Measurements from ENCODE around the gene TTYH2.

Gene TTYH2

DNA sequence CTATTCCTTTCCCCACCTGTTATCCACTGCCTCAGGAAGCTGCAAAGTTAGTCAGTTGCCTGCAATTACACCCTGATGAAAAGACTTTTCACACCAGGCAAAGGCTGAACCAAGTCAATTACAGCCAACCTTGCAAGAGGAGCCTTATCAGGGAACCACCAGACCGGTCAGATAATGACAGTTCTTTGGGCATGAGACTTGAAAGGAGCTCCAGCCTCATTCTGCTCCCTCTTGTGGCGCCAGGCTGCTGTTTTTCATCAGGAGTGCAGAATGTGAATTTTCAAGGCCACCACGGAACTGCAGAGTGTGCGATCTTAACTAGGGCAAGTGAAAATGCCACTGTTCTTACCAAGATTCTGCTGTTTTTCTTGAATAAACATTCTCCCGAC is 83.2 kb downstream of the TTYH2 start:
- DNase-seq = peak; percentile 75 to 90

DNA sequence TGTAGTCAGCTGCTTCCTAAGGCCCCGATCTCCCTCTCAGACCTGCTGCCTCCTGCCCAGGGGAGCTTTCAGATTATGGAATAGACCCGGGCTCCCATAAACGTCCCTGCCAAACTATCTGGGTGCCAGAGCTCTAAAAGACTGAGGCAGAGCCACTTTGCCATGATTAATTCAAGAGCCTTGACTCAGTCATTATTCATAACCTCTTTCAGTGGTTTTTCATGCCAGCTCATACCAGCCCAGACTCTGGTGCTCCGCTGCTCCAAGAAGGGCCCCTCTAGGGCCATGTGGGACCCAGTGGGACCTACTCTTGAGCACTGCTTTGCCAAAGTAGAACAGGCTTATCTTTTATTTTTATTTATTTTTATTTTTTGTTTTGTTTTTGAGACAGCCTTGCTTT is 84.6 kb downstream of the TTYH2 start:
- no peak for DNase-seq

GRCh38 chr17:74298778-74299177 is 85.4 kb downstream of the TTYH2 start:
- DNase-seq = no peak

DNA sequence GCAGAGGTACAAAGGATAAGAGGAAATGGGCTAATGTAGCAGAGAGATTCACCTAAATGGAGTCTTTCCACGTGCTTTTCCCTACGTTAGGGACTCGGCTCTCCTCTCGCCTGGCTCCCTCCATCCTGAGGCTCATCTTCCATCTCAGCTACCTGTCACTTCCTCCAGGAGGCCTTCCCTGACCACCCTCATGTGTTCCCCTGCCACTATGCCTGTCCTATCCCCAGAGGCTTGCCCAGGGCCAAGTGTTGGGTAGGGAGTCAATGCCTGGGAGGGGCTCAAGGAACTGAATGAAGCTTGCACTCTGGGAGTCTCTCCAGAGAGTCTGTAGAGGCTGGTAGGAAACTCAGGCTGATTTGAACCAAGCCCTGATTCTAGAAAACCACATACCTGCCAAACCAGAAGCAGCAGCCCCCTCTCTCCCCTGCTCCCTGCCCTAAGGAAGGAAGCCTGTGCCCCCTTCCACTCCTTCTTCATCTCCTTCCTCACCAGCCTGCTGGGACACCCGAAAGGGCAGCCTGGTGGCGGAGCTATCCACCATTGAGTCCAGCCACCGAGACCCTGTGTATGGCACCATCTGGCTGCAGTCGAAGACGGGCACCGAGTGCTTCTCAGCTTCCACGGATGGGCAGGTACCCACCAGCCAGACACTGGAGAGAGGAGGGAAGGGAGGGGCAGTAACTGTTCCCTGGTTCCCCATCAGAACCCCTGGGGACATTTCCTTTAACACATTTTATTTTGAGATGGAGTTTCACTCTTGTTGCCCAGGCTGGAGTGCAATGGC is 86.0 kb downstream of the TTYH2 start:
- DNase-seq = peak in 1 of 2 experiments; percentile 49

DNA sequence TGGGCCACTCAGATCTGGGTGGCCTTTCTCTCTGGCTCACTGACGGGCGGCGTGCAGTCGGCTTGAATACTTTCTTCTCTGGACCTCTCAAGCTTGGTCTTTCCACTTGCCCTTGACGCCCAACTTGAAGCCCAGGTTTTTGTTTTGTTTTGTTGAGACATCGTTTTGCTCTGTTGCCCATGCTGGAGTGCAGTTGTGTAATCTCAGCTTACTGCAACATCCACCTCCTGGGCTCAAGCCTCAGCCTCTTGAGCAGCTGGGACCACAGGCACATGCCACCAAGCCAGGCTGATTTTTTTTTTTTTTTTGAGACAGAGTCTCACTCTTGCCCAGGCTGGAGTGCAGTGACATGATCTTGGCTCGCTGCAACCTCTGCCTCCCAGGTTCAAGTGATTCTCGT is 89.9 kb downstream of the TTYH2 start:
- DNase-seq = peak; percentile 27 to 70

- peak in 1 of 2 experiments; percentile 88 for DNase-seq
Measured at GRCh38 chr17:74304184-74304583, 90.8 kb downstream of the TTYH2 start.

- peak; percentile 83 to 95 for DNase-seq
Measured at GRCh38 chr17:74305865-74306654, 92.7 kb downstream of the TTYH2 start.

DNA sequence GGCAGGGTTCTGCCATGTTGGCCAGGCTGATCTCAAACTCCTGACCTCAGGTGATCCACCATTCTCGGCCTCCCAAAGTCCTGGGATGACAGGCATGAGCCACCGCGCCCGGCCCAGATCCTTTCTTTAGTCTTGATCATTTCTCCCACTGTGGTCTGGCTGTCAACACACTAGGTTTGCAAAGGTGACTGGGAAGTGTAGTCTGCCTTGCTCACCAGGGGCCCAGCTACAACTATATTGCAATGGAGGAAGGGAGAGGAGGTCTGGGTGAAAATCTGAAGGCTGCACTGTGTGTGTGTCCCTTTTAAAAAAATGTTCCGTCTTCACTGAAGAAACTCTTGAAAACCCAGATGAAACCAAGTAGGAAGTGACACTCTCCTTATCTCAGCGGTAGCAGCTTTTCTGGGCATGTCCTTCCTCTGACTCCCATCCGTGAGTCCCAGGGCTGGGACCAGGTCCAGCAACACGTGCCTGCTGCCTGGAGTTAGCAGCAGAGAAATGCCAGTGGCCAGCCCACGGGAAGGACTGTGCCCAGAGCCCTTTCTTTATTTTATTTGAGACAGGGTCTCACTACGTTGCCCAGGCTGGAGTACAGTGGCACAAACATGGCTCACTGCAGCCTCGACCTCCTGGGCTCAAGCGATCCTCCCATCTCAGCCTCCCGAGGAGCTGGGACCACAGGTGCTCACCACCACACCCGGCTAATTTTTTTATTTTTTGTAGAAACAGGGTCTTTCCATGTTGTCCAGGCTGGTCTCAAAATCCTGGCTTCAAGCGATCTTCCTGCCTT is 94.8 kb downstream of the TTYH2 start:
- no peak for DNase-seq

- DNase-seq = no peak
Measured at GRCh38 chr17:74309902-74310301, 96.5 kb downstream of the TTYH2 start.
